H1 (cell line): ENCODE data around the gene CEND1. TPM values are rescaled to one million over a fixed set of nuclear protein-coding genes. Genes with fewer than 3 reads are reported as not detected.
A peak's percentile ranks its signal among the peaks of the same experiment; 100 is the strongest.

ENCODE experiments used
- CTCF ChIA-PET: fragments of 300-600 bp; sonication (Branson Sonifier 250); formaldehyde crosslinking; loops from one replicate; lab custom pipeline; 2021; ENCODE audit not compliant: partially characterized antibody; lab: Charles Lee
- POLR2A ChIA-PET: fragments of 300-600 bp; sonication (Branson Sonifier 250); formaldehyde crosslinking; loops from one replicate; lab custom pipeline; 2021; ENCODE audit warnings: inconsistent platforms; ENCODE audit not compliant: partially characterized antibody; lab: Charles Lee
- DNase-seq, 2 experiments: peaks; one replicate each; pipeline versions ENCODE4 v3.0.0 to v3.0.0-alpha.2; 2010 to 2022; ENCODE audit warnings: low spot score in 2 of 2, low read depth in 1 of 2, mixed read lengths in 1 of 2
- FAIRE-seq: peaks from 2 replicates; lab custom pipeline; 2011; peaks lifted over from hg19 to GRCh38; lab: Jason Lieb, UNC
- H2AFZ ChIP-seq: 2 replicates; pipeline ENCODE4 v1.8.1; 2012; ENCODE audit warnings: low read length, inconsistent platforms
- H2AK5ac ChIP-seq: 2 replicates; pipeline ENCODE4 v1.6.1; 2013; ENCODE audit warnings: low read depth, low read length
- H2BK120ac ChIP-seq: replicated peaks from 2 replicates; pipeline ENCODE3; 2013; ENCODE audit warnings: low read depth, low read length, inconsistent platforms
- H2BK12ac ChIP-seq: 2 replicates; pipeline ENCODE4 v1.6.1; 2013; ENCODE audit warnings: low read depth, low read length
- H2BK15ac ChIP-seq: 2 replicates; pipeline ENCODE4 v1.6.1; 2013; ENCODE audit warnings: low read length
- H2BK20ac ChIP-seq: 2 replicates; pipeline ENCODE4 v1.6.1; 2013; ENCODE audit warnings: low read length
- H2BK5ac ChIP-seq: 2 replicates; pipeline ENCODE4 v1.6.1; 2013; ENCODE audit warnings: low read depth, low read length
- H3K14ac ChIP-seq: 2 replicates; pipeline ENCODE4 v1.6.1; 2013; ENCODE audit warnings: inconsistent platforms; ENCODE audit not compliant: insufficient read length
- H3K18ac ChIP-seq: 2 replicates; pipeline ENCODE4 v1.6.1; 2013; ENCODE audit warnings: low read length; ENCODE audit errors: extremely low read depth
- H3K23ac ChIP-seq: 2 replicates; pipeline ENCODE4 v1.6.1; 2013; ENCODE audit warnings: inconsistent platforms; ENCODE audit not compliant: insufficient read length
- H3K23me2 ChIP-seq: 2 replicates; pipeline ENCODE4 v1.6.1; 2013; ENCODE audit warnings: low read depth, low read length
- H3K27ac ChIP-seq: 2 replicates; pipeline ENCODE4 v1.6.1; 2011; ENCODE audit warnings: low read depth, low read length, inconsistent platforms
- H3K27me3 ChIP-seq, 4 experiments: replicated peaks in 1 of 4; 1 replicate in 1 of 4; 2 replicates in 3 of 4; pipeline versions ENCODE4 v1.6.1 to v1.8.1; 2011 to 2013; ENCODE audit warnings: low read length in 3 of 4, mild to moderate bottlenecking in 3 of 4, inconsistent platforms in 2 of 4, mixed read lengths in 2 of 4, moderate library complexity in 1 of 4; ENCODE audit not compliant: control insufficient read depth in 3 of 4, insufficient read depth in 3 of 4; ENCODE audit errors: extremely low read depth in 1 of 4
- H3K36me3 ChIP-seq, 4 experiments: 2 replicates each; pipeline versions ENCODE4 v1.6.1 to v1.8.1; 2011 to 2013; ENCODE audit warnings: mild to moderate bottlenecking in 4 of 4, low read length in 3 of 4, moderate library complexity in 2 of 4, control low read depth in 1 of 4, inconsistent platforms in 1 of 4; ENCODE audit not compliant: insufficient read depth in 4 of 4, control insufficient read depth in 2 of 4
- H3K4ac ChIP-seq: replicated peaks from 2 replicates; pipeline ENCODE3; 2013; ENCODE audit warnings: low read length, low read depth, mixed read lengths, inconsistent platforms; ENCODE audit not compliant: insufficient read length
- H3K4me1 ChIP-seq, 4 experiments: replicated peaks in 1 of 4; 1 replicate in 1 of 4; 2 replicates in 3 of 4; pipeline versions ENCODE4 v1.6.1 to v1.8.1; 2011 to 2013; ENCODE audit warnings: low read length in 3 of 4, inconsistent platforms in 2 of 4, mixed read lengths in 1 of 4; ENCODE audit not compliant: insufficient read depth in 4 of 4, control insufficient read depth in 3 of 4
- H3K4me2 ChIP-seq, 2 experiments: 2 replicates each; pipeline versions ENCODE4 v1.6.1 to v1.8.1; 2011 to 2013; ENCODE audit warnings: low read depth in 2 of 2, low read length in 2 of 2, control low read depth in 1 of 2, inconsistent platforms in 1 of 2, mild to moderate bottlenecking in 1 of 2; ENCODE audit not compliant: insufficient read depth in 1 of 2
- H3K4me3 ChIP-seq, 4 experiments: fragments of 200-600, 300-600 bp in 1 of 4; sonication (generic), shearing (Covaris generic), sonication (Bioruptor Twin) in 1 of 4; 2 replicates each; pipeline versions ENCODE4 v1.5.1 to v1.8.1; 2011 to 2016; ENCODE audit warnings: low read length in 4 of 4, low read depth in 3 of 4, control low read depth in 2 of 4, inconsistent platforms in 2 of 4, mild to moderate bottlenecking in 2 of 4, mixed read lengths in 1 of 4, moderate library complexity in 1 of 4; ENCODE audit not compliant: insufficient read depth in 2 of 4; ENCODE audit errors: extremely low read depth in 1 of 4
- H3K56ac ChIP-seq: replicated peaks from 2 replicates; pipeline ENCODE3; 2013; ENCODE audit warnings: low read depth, mild to moderate bottlenecking, mixed read lengths, low read length, inconsistent platforms; ENCODE audit not compliant: insufficient read length
- H3K79me1 ChIP-seq: 2 replicates; pipeline ENCODE4 v1.6.1; 2013; ENCODE audit warnings: low read depth, low read length, control low read depth
- H3K79me2 ChIP-seq, 2 experiments: 2 replicates each; pipeline versions ENCODE4 v1.6.1 to v1.8.1; 2012 to 2013; ENCODE audit warnings: low read length in 2 of 2, mild to moderate bottlenecking in 2 of 2, inconsistent platforms in 1 of 2; ENCODE audit not compliant: insufficient read depth in 2 of 2, control insufficient read depth in 1 of 2
- H3K9ac ChIP-seq, 4 experiments: replicated peaks in 1 of 4; 1 replicate in 1 of 4; 2 replicates in 3 of 4; pipeline versions ENCODE4 v1.6.1 to v1.8.1; 2011 to 2013; ENCODE audit warnings: low read depth in 3 of 4, low read length in 3 of 4, control low read depth in 2 of 4, mild to moderate bottlenecking in 2 of 4, moderate library complexity in 2 of 4, inconsistent platforms in 1 of 4; ENCODE audit errors: extremely low read depth in 1 of 4
- H3K9me3 ChIP-seq, 2 experiments: 2 replicates each; pipeline versions ENCODE4 v1.6.1 to v1.8.1; 2012 to 2013; ENCODE audit warnings: mild to moderate bottlenecking in 2 of 2, moderate library complexity in 2 of 2, control low read depth in 1 of 2, inconsistent platforms in 1 of 2, low read depth in 1 of 2, low read length in 1 of 2, mixed read lengths in 1 of 2; ENCODE audit not compliant: insufficient read depth in 2 of 2
- H4K20me1 ChIP-seq, 2 experiments: replicated peaks in 1 of 2; 2 replicates each; pipeline versions ENCODE3 to v1.8.1; 2011 to 2013; ENCODE audit warnings: inconsistent platforms in 2 of 2, low read length in 2 of 2, mild to moderate bottlenecking in 1 of 2; ENCODE audit not compliant: insufficient read depth in 2 of 2, control insufficient read depth in 1 of 2
- H4K5ac ChIP-seq: 2 replicates; pipeline ENCODE4 v1.6.1; 2013; ENCODE audit warnings: low read length, low read depth, mixed read lengths, inconsistent platforms; ENCODE audit not compliant: insufficient read length
- H4K8ac ChIP-seq: 2 replicates; pipeline ENCODE4 v1.8.0; 2013; ENCODE audit warnings: mild to moderate bottlenecking, moderate library complexity, low read length, inconsistent platforms; ENCODE audit not compliant: insufficient read depth; ENCODE audit errors: extremely low read depth
- H4K91ac ChIP-seq: replicated peaks from 2 replicates; pipeline ENCODE3; 2013; ENCODE audit warnings: low read length, mixed read lengths, inconsistent platforms; ENCODE audit not compliant: insufficient read length
- CHD2 ChIP-seq: IDR thresholded peaks from 2 replicates; pipeline ENCODE4 v1.6.1; 2012; ENCODE audit warnings: low read length, improper control_type of control experiment
- JUN ChIP-seq: IDR thresholded peaks from 2 replicates; pipeline ENCODE4 v1.6.1; 2011; ENCODE audit warnings: low read depth, mild to moderate bottlenecking, improper control_type of control experiment, low read length
- NANOG ChIP-seq: IDR thresholded peaks from 2 replicates; pipeline ENCODE4 v1.6.1; 2011; ENCODE audit warnings: low read length, low read depth, mild to moderate bottlenecking, inconsistent platforms; ENCODE audit not compliant: insufficient read depth, poor library complexity, severe bottlenecking
- RFX5 ChIP-seq: IDR thresholded peaks from 2 replicates; pipeline ENCODE4 v1.6.1; 2011; ENCODE audit warnings: low read depth, low read length, improper control_type of control experiment, borderline replicate concordance
- SIX5 ChIP-seq: IDR thresholded peaks from 2 replicates; pipeline ENCODE4 v1.6.1; 2011; ENCODE audit warnings: mild to moderate bottlenecking, low read depth, low read length
- TEAD4 ChIP-seq: IDR thresholded peaks from 2 replicates; pipeline ENCODE4 v1.6.1; 2012; ENCODE audit warnings: low read depth, low read length, inconsistent platforms, mixed read lengths
- ZNF274 ChIP-seq: IDR thresholded peaks from 2 replicates; pipeline ENCODE4 v1.7.0; 2012; ENCODE audit warnings: low read length, borderline replicate concordance; ENCODE audit errors: extremely low read depth
- WGBS, 2 experiments: shearing (Covaris generic) in 1 of 2; methylation state at CpG; one replicate each; pipeline versions ENCODE4 v1.1.6 to v1.1.7; 2013 to 2015; ENCODE audit warnings: low lambda C conversion rate in 2 of 2, mixed read lengths in 2 of 2, inconsistent platforms in 1 of 2, low coverage in 1 of 2, missing lambda C conversion rate in 1 of 2; ENCODE audit not compliant: insufficient replicate concordance in 2 of 2, insufficient coverage in 1 of 2, insufficient read length in 1 of 2; ENCODE audit errors: extremely low coverage in 1 of 2, missing lambda C conversion rate in 1 of 2; 5-methylcytosine and 5-hydroxymethylcytosine counted together
- polyA plus RNA-seq, 7 experiments: library from polyadenylated mRNA; depleted of rRNA in 3 of 7; stranded (reverse) in 5 of 7; unstranded in 2 of 7; fragments of >200 nt in 5 of 7; fragments of 200-250 nt in 2 of 7; gene quantifications; 1 replicate in 5 of 7; 2 replicates in 1 of 7; 4 replicates in 1 of 7; pipeline versions ENCODE4 v1.2.1 to v1.2.3, GENCODE V29; 2011 to 2013; ENCODE audit warnings: missing spikeins in 2 of 7, mixed read lengths in 2 of 7
- total RNA-seq: library from RNA; stranded (reverse); fragmentation: NEBNext Ultra II Directional; extraction: Animal tissue kit (Norgen Biotek cat#: 25700); gene quantifications from 2 replicates; pipeline ENCODE4 v1.2.1, GENCODE V29; 2021

CEND1 gene
- total and polyA plus RNA-seq, 2 of the 8 experiments (the other 6 are each of a cell fraction or from before 2014, with no cell fraction given) = 0.82 to 5.0 TPM

DNA sequence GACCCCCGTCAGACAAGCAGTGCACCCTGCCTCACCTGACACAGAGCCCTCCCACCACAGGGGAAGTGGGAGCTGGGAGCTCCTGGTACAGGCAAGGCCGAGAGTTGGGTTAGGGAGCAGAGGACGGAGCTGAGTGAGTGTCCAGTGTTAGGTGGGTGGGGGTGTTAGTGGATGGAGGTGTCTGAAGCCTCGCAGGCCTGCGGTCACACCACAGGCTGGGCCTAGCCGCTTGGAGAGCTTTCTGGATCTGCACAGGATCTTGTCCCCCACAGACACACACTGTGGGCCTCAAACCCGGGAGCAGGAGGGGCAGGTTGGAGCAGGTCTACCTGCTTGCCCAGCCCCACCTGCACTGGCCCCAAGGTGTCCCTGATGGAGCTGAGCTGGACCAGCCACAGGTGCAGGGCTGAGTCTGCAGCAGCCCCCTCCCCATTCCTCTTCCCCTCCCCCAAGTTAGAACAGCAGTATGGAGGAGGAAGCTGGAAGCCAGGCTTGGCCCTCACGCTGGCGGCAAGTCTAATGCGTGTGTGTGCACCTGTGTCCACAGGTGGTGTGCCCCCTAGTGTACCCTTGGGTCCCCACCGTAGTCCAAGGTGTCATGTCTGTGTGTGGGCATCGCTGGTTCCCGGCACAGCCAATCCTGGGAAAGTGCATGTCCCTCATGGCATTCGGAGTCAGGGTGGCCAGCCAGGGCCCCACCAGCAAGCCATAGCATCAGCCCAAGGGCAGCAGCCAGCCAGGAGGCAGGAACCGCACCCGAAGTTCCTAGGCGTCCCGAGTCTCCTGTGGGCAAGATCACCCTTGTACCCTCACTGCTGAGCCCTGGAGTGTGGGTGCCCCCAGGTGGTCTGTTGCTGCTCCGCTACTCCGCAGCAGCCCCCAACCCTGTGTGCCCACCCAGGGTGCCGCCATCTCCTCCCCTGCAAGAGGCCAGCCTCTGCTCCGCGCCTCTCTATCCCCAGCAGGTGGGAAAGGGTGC lies 10.6 kb downstream of the CEND1 start:
- H3K9me3 ChIP-seq = no peaks in the 10 kb centered on the region
- FAIRE-seq (no peak), DNase-seq (peak in 1 of 2 experiments; percentile 43)
- H2BK5ac ChIP-seq = no peak overlapping the region
- CTCF ChIA-PET = interaction anchor here (0.7 to 1.9 kb wide), 5 partner anchors 10 to 55 kb away, joined by 3 to 6 read pairs (median 3); no protein-coding TSS in a partner anchor
- H3K14ac ChIP-seq = no peak overlapping the region
- POLR2A ChIA-PET = interaction anchor here (0.7 to 35.3 kb wide), 7 partner anchors 11 to 40 kb away, joined by 3 to 636 read pairs (median 11); partner anchors contain the start of genes CEND1, PIDD1, PNPLA2 and RPLP2
- no peak overlapping the region for H2BK15ac ChIP-seq
- 0 out of 2 replicates have a peak, but pooled peaks cover 3% of the 10 kb centered on the region for H3K79me1 ChIP-seq
- peaks cover 13% of the 10 kb centered on the region; the same call in 1 of the 2 replicates for H3K23me2 ChIP-seq
- no peak overlapping the region for H2AK5ac ChIP-seq
- no peak overlapping the region; a peak in 1 of 4 replicates for H3K4me2 ChIP-seq
- H4K5ac ChIP-seq = no peak overlapping the region
- H2BK12ac ChIP-seq = no peak overlapping the region
- H3K4me3 ChIP-seq = no peak overlapping the region
- H4K8ac ChIP-seq = peak overlapping the region; percentile 35; the same call in 1 of the 2 replicates
- peaks cover 7 to 26% of the 10 kb centered on the region in 2 experiments; a peak in 3 of 4 replicates for H3K79me2 ChIP-seq
- H4K91ac ChIP-seq = no peak overlapping the region
- WGBS, 2 experiments = 93% methylated on average over 19 of the region's 23 CpGs; no CpG with 5 or more reads in 1 of the 2 experiments
- H2BK20ac ChIP-seq = no peak overlapping the region
- TF ChIP-seq NANOG = no peak
- TF ChIP-seq ZNF274 = no peak
- TF ChIP-seq CHD2 = no peak
- no peak for TF ChIP-seq SIX5
- TF ChIP-seq RFX5 = no peak
- TF ChIP-seq JUN = no peak
- no peak for TF ChIP-seq TEAD4
- H3K36me3 ChIP-seq = peaks cover 0 to 3% (median under 1%) of the 10 kb centered on the region in 4 experiments; a peak in 2 of 8 replicates
- peaks cover 7 to 23% of the 10 kb centered on the region in 2 experiments for H4K20me1 ChIP-seq
- H3K56ac ChIP-seq = no peak overlapping the region
- H3K18ac ChIP-seq = no peak overlapping the region
- peaks cover 3 to 29% (median 19%) of the 10 kb centered on the region in 4 experiments for H3K4me1 ChIP-seq
- no peaks in the 10 kb centered on the region; a peak in 1 of 7 replicates for H3K27me3 ChIP-seq
- H2AFZ ChIP-seq = no peak overlapping the region
- no peak overlapping the region for H3K27ac ChIP-seq
- H2BK120ac ChIP-seq = no peak overlapping the region
- no peak overlapping the region for H3K4ac ChIP-seq
- no peak overlapping the region for H3K23ac ChIP-seq
- H3K9ac ChIP-seq = no peak overlapping the region
